Prostate gland (tissue), 2 donors: ENCODE measurements around the gene APOA4.

Experiments
- CTCF ChIP-seq, 4 experiments: fragments of 200-600 bp in 2 of 4; fragments of 450-650 bp in 2 of 4; sonication (generic) in 2 of 4; IDR thresholded peaks; 1 replicate in 3 of 4; 2 replicates in 1 of 4; pipeline ENCODE4 v1.5.1; 2016 to 2019; ENCODE audit warnings: antibody characterized with exemption in 4 of 4, mild to moderate bottlenecking in 2 of 4, moderate library complexity in 2 of 4
- POLR2AphosphoS5 ChIP-seq: sonication (generic); formaldehyde crosslinking; IDR thresholded peaks from one replicate; pipeline ENCODE4 v1.6.1; 2017; ENCODE audit warnings: antibody characterized with exemption

- TF ChIP-seq CTCF (IDR thresholded peaks at IDR 0.05) (no peak), POLR2AphosphoS5 (no peak)
Measured at GRCh38 chr11:116775975-116776374, 47.1 kb downstream of the APOA4 start.
